B cell (primary cell): ENCODE data around the gene NTN1. TPM values are rescaled to one million over a fixed set of nuclear protein-coding genes. Genes with fewer than 3 reads are reported as not detected.
"Not testable (repeated sequence)": the region's sequence is repeated elsewhere in the genome, so short reads cannot be mapped to it uniquely, and the experiment has no call there.

Source experiments
- ATAC-seq: fragments of 200-7000 bp; cut with Tn5 transposase; one replicate; pipeline ENCODE4 v1.10.0; 2021; ENCODE audit warnings: low read depth, mild to moderate bottlenecking, moderate number of reproducible peaks, moderate library complexity
- CTCF ChIA-PET: fragments of 350-600 bp; sonication (Branson Sonifier 250); formaldehyde crosslinking; loops from one replicate; lab custom pipeline; 2021; ENCODE audit warnings: antibody characterized with exemption, inconsistent platforms; lab: Charles Lee
- POLR2A ChIA-PET: fragments of 350-600 bp; sonication (Branson Sonifier 250); formaldehyde crosslinking; loops from one replicate; lab custom pipeline; 2021; ENCODE audit warnings: antibody characterized with exemption; lab: Charles Lee
- DNase-seq: peaks from one replicate; pipeline ENCODE4 v3.0.0; 2013
- H2AFZ ChIP-seq: 2 replicates; pipeline ENCODE4 v1.6.1; 2012; ENCODE audit warnings: mild to moderate bottlenecking, low read depth, low read length; ENCODE audit not compliant: insufficient read depth, poor library complexity, severe bottlenecking
- H3K27ac ChIP-seq, 2 donors: 1 replicate in 1 of 2; 2 replicates in 1 of 2; pipeline ENCODE4 v1.5.1; 2012 to 2013; ENCODE audit warnings: low read length in 2 of 2, mild to moderate bottlenecking in 2 of 2, moderate library complexity in 1 of 2
- H3K27me3 ChIP-seq, 4 experiments: fragments of 200-600 bp in 1 of 4; sonication (generic) in 1 of 4; replicated peaks in 1 of 4; 1 replicate in 2 of 4; 2 replicates in 2 of 4; pipeline versions ENCODE4 v1.6.1 to v1.7.0; 2013 to 2016; ENCODE audit warnings: low read length in 3 of 4, mild to moderate bottlenecking in 2 of 4, mixed read lengths in 1 of 4, moderate library complexity in 1 of 4; ENCODE audit not compliant: insufficient read depth in 4 of 4, control insufficient read depth in 3 of 4; ENCODE audit errors: control extremely low read depth in 1 of 4
- H3K36me3 ChIP-seq, 2 experiments: replicated peaks in 1 of 2; 1 replicate in 1 of 2; 2 replicates in 1 of 2; pipeline versions ENCODE4 v1.6.1 to v1.7.1; 2013; ENCODE audit warnings: low read length in 1 of 2; ENCODE audit not compliant: insufficient read depth in 2 of 2, control insufficient read depth in 1 of 2; ENCODE audit errors: control extremely low read depth in 1 of 2, extremely low read depth in 1 of 2
- H3K4me1 ChIP-seq, 2 donors: fragments of 200-600 bp in 1 of 2; sonication (generic) in 1 of 2; 1 replicate in 1 of 2; 2 replicates in 1 of 2; pipeline versions ENCODE4 v1.5.1 to v1.6.1; 2013 to 2017; ENCODE audit warnings: low read length in 2 of 2; ENCODE audit not compliant: control insufficient read depth in 2 of 2, insufficient read depth in 2 of 2
- H3K4me2 ChIP-seq: replicated peaks from 2 replicates; pipeline ENCODE3; 2012; ENCODE audit warnings: mild to moderate bottlenecking, low read depth, low read length; ENCODE audit not compliant: poor library complexity, severe bottlenecking
- H3K4me3 ChIP-seq, 5 experiments: fragments of 200-600 bp in 1 of 5; sonication (generic) in 1 of 5; 1 replicate in 3 of 5; 2 replicates in 2 of 5; pipeline versions ENCODE4 v1.5.1 to v1.7.0; 2011 to 2016; ENCODE audit warnings: low read length in 4 of 5, mild to moderate bottlenecking in 4 of 5, low read depth in 2 of 5, control low read depth in 1 of 5, moderate library complexity in 1 of 5; ENCODE audit not compliant: insufficient read depth in 1 of 5; ENCODE audit errors: control extremely low read depth in 1 of 5, extremely low read depth in 1 of 5
- H3K79me2 ChIP-seq: fragments of 200-600 bp; sonication (generic); one replicate; pipeline ENCODE4 v1.6.0; 2016; ENCODE audit warnings: low read length; ENCODE audit not compliant: control insufficient read depth, insufficient read depth
- H3K9ac ChIP-seq: fragments of 200-600 bp; sonication (generic); 2 replicates; pipeline ENCODE4 v1.6.1; 2017; ENCODE audit warnings: mild to moderate bottlenecking, low read length, moderate library complexity
- H3K9me3 ChIP-seq, 3 donors: one replicate each; pipeline versions ENCODE4 v1.6.1 to v1.7.1; 2013; ENCODE audit warnings: low read length in 2 of 3; ENCODE audit not compliant: control insufficient read depth in 2 of 3, insufficient read depth in 1 of 3; ENCODE audit errors: control extremely low read depth in 1 of 3
- H4K20me1 ChIP-seq: 2 replicates; pipeline ENCODE4 v1.6.0; 2012; ENCODE audit warnings: mild to moderate bottlenecking, low read length; ENCODE audit not compliant: insufficient read depth, control insufficient read depth, poor library complexity, severe bottlenecking
- H3K27ac Mint-ChIP-seq: one replicate; pipeline ENCODE4 v1.8.0; 2021; ENCODE audit warnings: mixed read lengths
- H3K27me3 Mint-ChIP-seq: one replicate; pipeline ENCODE4 v1.8.0; 2021; ENCODE audit warnings: mixed read lengths
- H3K4me1 Mint-ChIP-seq: one replicate; pipeline ENCODE4 v1.8.0; 2021; ENCODE audit warnings: mixed read lengths
- H3K4me3 Mint-ChIP-seq: one replicate; pipeline ENCODE4 v1.8.0; 2021; ENCODE audit warnings: mixed read lengths
- H3K9me3 Mint-ChIP-seq: one replicate; pipeline ENCODE4 v1.8.0; 2022; ENCODE audit warnings: mixed read lengths; ENCODE audit not compliant: insufficient read depth
- CTCF ChIP-seq: fragments of 200-600 bp; IDR thresholded peaks from one replicate; pipeline ENCODE4 v1.8.0; 2022; ENCODE audit warnings: antibody characterized with exemption, mild to moderate bottlenecking
- EZH2 ChIP-seq: IDR thresholded peaks from 2 replicates; pipeline ENCODE4 v1.6.1; 2012; ENCODE audit warnings: borderline replicate concordance, low read depth, mild to moderate bottlenecking, moderate library complexity, low read length; ENCODE audit not compliant: insufficient read depth, poor library complexity, severe bottlenecking
- WGBS: methylation state at CpG from one replicate; pipeline ENCODE4 v1.1.5; 2013; ENCODE audit warnings: missing lambda C conversion rate; ENCODE audit not compliant: insufficient coverage; 5-methylcytosine and 5-hydroxymethylcytosine counted together
- intact Hi-C: fragments of 100-400 bp; cut with micrococcal nuclease; formaldehyde crosslinking; loops from one replicate; pipeline ENCODE4 v1.10.0; 2022
- polyA plus RNA-seq: library from polyadenylated mRNA; depleted of rRNA; stranded (reverse); fragments of >200 nt; gene quantifications from 2 replicates; pipeline ENCODE4 v1.2.3, GENCODE V29; 2012
- total RNA-seq, 2 donors: library from RNA; stranded (reverse); fragments of 120-200 nt in 1 of 2; gene quantifications; 1 replicate in 1 of 2; 2 replicates in 1 of 2; pipeline versions ENCODE4 v1.2.3 to v1.2.4, GENCODE V29; 2013 to 2022

Gene NTN1
- total and polyA plus RNA-seq, 2 donors (not counting 1 experiment from before 2014, with no cell fraction given): 0.10 to 0.25 TPM

- H3K4me1 ChIP-seq: peaks cover 17 to 22% of the 10 kb centered on the region in 2 donors
- POLR2A ChIA-PET, H3K4me2 ChIP-seq, H3K27ac ChIP-seq, H4K20me1 ChIP-seq, H3K9me3 ChIP-seq, H2AFZ ChIP-seq, H3K79me2 ChIP-seq, H3K4me3 Mint-ChIP-seq, H3K4me3 ChIP-seq, H3K9me3 Mint-ChIP-seq, H3K27me3 ChIP-seq, H3K27ac Mint-ChIP-seq, H3K36me3 ChIP-seq, H3K27me3 Mint-ChIP-seq, H3K9ac ChIP-seq, ATAC-seq, DNase-seq: not testable (repeated sequence)
- no CpG with 5 or more reads among the region's 2 CpGs for whole genome bisulfite sequencing
- intact Hi-C loops: loop anchor here (10.0 kb wide), 1 partner anchor 54 kb away; no protein-coding TSS in a partner anchor
- H3K4me1 Mint-ChIP-seq: peaks cover 18% of the 10 kb centered on the region
- CTCF ChIA-PET: interaction anchor here (2.9 kb wide), 1 partner anchor 10 kb away, joined by 10 read pairs; no protein-coding TSS in a partner anchor
Observed at GRCh38 chr17:8988263-8988935, 32.9 kb upstream of the NTN1 start.

GRCh38 chr17:8991514-8992285, 29.6 kb upstream of the NTN1 start:
- ATAC-seq (peak; percentile 63), DNase-seq (peak; percentile 68)
- Mint-ChIP-seq H3K4me1 (peaks cover 7% of the 10 kb centered on the region), H3K27me3 (peaks cover 3% of the 10 kb centered on the region), H3K27ac (no peak overlapping the region), H3K9me3 (no peaks in the 10 kb centered on the region), H3K4me3 (no peak overlapping the region)
- peaks cover 0 to 8% (median 2%) of the 10 kb centered on the region in 4 experiments for H3K27me3 ChIP-seq
- WGBS: 82% methylated on average over 5 of the region's 10 CpGs
- ChIA-PET CTCF (interaction anchor here (0.6 to 1.0 kb wide), 3 partner anchors 96 to 194 kb away, joined by 3 to 7 read pairs (median 4); no protein-coding TSS in a partner anchor), POLR2A (no interaction called here)
- no peaks in the 10 kb centered on the region for H3K79me2 ChIP-seq
- no peak overlapping the region for H3K4me2 ChIP-seq
- H3K27ac ChIP-seq: no peak overlapping the region
- no peaks in the 10 kb centered on the region for H4K20me1 ChIP-seq
- no peak overlapping the region for H3K4me3 ChIP-seq
- TF ChIP-seq EZH2: no peak
- peak; percentile 80 for TF ChIP-seq CTCF
- no peak overlapping the region for H3K9ac ChIP-seq
- H2AFZ ChIP-seq: no peak overlapping the region
- intact Hi-C loops: loop anchor here (5.0 kb wide), 1 partner anchor 531 kb away; no protein-coding TSS in a partner anchor
- no peaks in the 10 kb centered on the region for H3K36me3 ChIP-seq
- peaks cover 0 to 8% (median 2%) of the 10 kb centered on the region in 3 donors for H3K9me3 ChIP-seq
- H3K4me1 ChIP-seq: peaks cover 3 to 5% of the 10 kb centered on the region in 2 donors
